Choroid plexus epithelial cell (primary cell): ENCODE results near the gene ITGA5.

ENCODE experiments used
- DNase-seq: peaks from one replicate; pipeline ENCODE4 v3.0.0-alpha.2; 2010; ENCODE audit warnings: low read depth
- H3K4me3 ChIP-seq: 2 replicates; pipeline ENCODE4 v1.5.1; 2011; ENCODE audit warnings: low read depth, mild to moderate bottlenecking, control low read depth, low read length, moderate library complexity
- CTCF ChIP-seq: conservative IDR thresholded peaks from 2 replicates; pipeline ENCODE4 v1.5.1; 2011; ENCODE audit warnings: low read depth, mild to moderate bottlenecking, control low read depth, inconsistent platforms, low read length, moderate library complexity

ITGA5 gene

GRCh38 chr12:54419088-54419887 lies at the start of gene ITGA5:
Gene ITGA5 (minus strand): TSS chr12:54419266. CDS start chr12:54419198, 68 bp downstream.
- DNase-seq = no peak
- peak within 1 kb of the TSS; percentile 84 for H3K4me3 ChIP-seq
- no peak for TF ChIP-seq CTCF

- TF ChIP-seq CTCF = no peak
- DNase-seq = no peak
Observed at GRCh38 chr12:54465857-54466523, 46.9 kb upstream of the ITGA5 start.

GRCh38 chr12:54463484-54463883 lies 44.4 kb upstream of the ITGA5 start:
- DNase-seq = peak; percentile 71
- no peak for TF ChIP-seq CTCF
- H3K4me3 ChIP-seq = no peak overlapping the region

More at GRCh38 chr12:54465857-54466523, 46.9 kb upstream of the ITGA5 start:
- no peak overlapping the region for H3K4me3 ChIP-seq

DNA sequence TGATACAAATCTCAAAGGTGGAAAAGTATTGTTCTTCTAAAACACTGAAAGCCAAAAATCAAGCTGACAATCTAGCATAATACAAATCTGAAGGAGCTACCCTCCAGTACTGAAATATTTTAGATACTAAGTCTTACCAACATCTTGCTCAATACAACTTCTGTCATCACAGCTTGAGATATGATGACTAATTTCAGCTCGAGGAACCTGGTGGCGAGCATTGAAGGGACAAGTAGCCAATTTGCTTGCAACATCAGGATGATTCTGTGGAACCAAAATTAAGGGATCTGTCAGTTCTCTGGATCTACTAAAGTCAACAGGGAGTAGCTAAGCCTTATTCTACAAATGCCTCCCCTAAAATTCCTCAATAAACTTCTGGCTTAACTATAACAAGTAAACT lies 44.0 kb upstream of the ITGA5 start:
- DNase-seq = peak; percentile 97
- no peak overlapping the region for H3K4me3 ChIP-seq
- TF ChIP-seq CTCF = no peak

GRCh38 chr12:54460317-54460923 lies 41.4 kb upstream of the ITGA5 start:
- peak; percentile 16 for DNase-seq
- H3K4me3 ChIP-seq = no peak overlapping the region
- TF ChIP-seq CTCF = no peak

GRCh38 chr12:54459355-54459754 lies 40.3 kb upstream of the ITGA5 start:
- no peak for TF ChIP-seq CTCF
- H3K4me3 ChIP-seq = no peak overlapping the region
- DNase-seq = peak; percentile 73
